ENCODE measurements around the gene ZFYVE21. TPM values are rescaled to one million over a fixed set of nuclear protein-coding genes. Genes with fewer than 3 reads are reported as not detected.

Gene ZFYVE21
- polyA plus RNA-seq, 2 of the 4 experiments (the other 2 are of a cell fraction), result 28.7 to 33.0 TPM

DNA sequence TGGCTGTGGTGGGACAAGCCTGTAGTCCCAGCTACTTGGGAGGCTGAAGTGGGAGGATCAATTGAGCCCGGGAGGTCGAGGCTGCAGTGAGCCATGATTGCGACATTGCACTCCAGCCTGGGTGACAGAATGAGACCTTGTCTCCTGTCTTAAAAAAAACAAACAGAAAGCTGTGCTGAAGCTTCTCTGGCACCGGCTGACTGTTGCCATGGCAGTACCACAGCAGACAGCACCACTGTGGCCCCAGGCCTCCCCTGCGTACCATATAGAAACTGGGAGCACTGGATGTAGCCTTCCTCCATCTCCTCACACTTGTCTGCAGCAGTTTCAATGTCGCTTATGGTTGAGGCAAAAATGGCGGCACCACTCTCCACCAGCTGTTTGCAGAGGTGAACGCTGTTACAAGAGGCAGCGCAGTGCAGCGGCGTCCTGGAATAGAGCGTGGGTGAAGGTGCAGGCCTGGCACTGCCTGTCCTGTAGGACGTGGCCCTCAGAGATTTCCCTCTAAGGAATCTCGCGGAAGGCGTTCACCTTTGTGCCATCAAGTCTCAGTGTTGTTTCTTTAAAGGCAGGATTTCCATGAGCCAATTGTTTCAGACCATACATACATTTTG is 21.9 kb downstream of the ZFYVE21 start:
- H3K9me3 ChIP-seq, result no peaks in the 10 kb centered on the region
- ChIA-PET POLR2A (no interaction called here), CTCF (interaction anchor here (1.0 kb wide), 1 partner anchor 10 kb away, joined by 3 read pairs; no protein-coding TSS in a partner anchor)
- no peaks in the 10 kb centered on the region for H3K4me1 ChIP-seq
- TF ChIP-seq CEBPB (IDR thresholded peaks at IDR 0.05), result peak in 1 of 2 experiments; percentile 60; a peak in 2 of 4 replicates
- no peak for TF ChIP-seq RAD21 (conservative IDR thresholded peaks at IDR 0.05 in 1 of 2, IDR thresholded peaks at IDR 0.05 in 1 of 2)
- TF ChIP-seq, protein P1, sequence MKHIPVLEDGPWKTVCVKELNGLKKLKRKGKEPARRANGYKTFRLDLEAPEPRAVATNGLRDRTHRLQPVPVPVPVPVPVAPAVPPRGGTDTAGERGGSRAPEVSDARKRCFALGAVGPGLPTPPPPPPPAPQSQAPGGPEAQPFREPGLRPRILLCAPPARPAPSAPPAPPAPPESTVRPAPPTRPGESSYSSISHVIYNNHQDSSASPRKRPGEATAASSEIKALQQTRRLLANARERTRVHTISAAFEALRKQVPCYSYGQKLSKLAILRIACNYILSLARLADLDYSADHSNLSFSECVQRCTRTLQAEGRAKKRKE (CRISPR knock-in tag; IDR thresholded peaks at IDR 0.05; ENCODE audit: low read depth), result no peak
- no peak for TF ChIP-seq NPAS2 (CRISPR knock-in tag; IDR thresholded peaks at IDR 0.05; ENCODE audit: borderline replicate concordance)
- WGBS (ENCODE audit: missing lambda C conversion rate), result 90% methylated on average over 16 of the region's 16 CpGs
- ATAC-seq, result no peak
- H3K4me2 ChIP-seq, result no peak overlapping the region
- no peak for DNase-seq (ENCODE audit: low read depth in 1 of 2, low spot score in 1 of 2)
- no peak for FAIRE-seq
- H3K27ac ChIP-seq, result no peak overlapping the region
- no peak overlapping the region for H3K4me3 ChIP-seq

DNA sequence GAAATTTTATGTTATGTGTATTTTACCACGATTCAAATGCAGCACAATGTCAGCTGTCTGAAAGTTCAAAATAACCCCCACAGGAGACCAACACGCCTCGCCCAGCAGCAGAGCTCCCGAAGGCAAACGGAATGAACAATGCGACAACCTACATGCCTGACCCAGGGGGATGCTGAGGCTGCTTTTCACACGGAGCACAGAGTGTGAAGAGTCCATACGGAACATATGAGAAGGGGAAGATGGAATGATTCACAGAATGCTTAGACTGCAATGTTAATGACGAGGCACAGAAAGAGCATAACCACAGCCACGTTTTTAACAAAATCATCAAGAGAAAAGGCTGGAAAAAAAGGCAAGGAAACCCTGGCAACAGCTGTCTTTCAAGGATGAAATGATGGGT is 22.6 kb downstream of the ZFYVE21 start:
- ChIA-PET POLR2A (no interaction called here), CTCF (interaction anchor here (1.0 kb wide), 1 partner anchor 9 kb away, joined by 3 read pairs; no protein-coding TSS in a partner anchor)
- H3K4me2 ChIP-seq, result no peak overlapping the region
- DNase-seq (ENCODE audit: low read depth in 1 of 2, low spot score in 1 of 2) (no peak), FAIRE-seq (no peak), ATAC-seq (no peak)
- H3K27ac ChIP-seq, result no peak overlapping the region
- H3K9me3 ChIP-seq, result no peaks in the 10 kb centered on the region
- TF ChIP-seq, protein P2, sequence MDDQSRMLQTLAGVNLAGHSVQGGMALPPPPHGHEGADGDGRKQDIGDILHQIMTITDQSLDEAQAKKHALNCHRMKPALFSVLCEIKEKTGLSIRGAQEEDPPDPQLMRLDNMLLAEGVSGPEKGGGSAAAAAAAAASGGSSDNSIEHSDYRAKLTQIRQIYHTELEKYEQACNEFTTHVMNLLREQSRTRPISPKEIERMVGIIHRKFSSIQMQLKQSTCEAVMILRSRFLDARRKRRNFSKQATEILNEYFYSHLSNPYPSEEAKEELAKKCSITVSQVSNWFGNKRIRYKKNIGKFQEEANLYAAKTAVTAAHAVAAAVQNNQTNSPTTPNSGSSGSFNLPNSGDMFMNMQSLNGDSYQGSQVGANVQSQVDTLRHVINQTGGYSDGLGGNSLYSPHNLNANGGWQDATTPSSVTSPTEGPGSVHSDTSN (IDR thresholded peaks at IDR 0.05), result no peak
- H3K4me3 ChIP-seq, result no peak overlapping the region
- WGBS (ENCODE audit: missing lambda C conversion rate), result 71% methylated on average over 10 of the region's 10 CpGs
- no peaks in the 10 kb centered on the region for H3K4me1 ChIP-seq

DNA sequence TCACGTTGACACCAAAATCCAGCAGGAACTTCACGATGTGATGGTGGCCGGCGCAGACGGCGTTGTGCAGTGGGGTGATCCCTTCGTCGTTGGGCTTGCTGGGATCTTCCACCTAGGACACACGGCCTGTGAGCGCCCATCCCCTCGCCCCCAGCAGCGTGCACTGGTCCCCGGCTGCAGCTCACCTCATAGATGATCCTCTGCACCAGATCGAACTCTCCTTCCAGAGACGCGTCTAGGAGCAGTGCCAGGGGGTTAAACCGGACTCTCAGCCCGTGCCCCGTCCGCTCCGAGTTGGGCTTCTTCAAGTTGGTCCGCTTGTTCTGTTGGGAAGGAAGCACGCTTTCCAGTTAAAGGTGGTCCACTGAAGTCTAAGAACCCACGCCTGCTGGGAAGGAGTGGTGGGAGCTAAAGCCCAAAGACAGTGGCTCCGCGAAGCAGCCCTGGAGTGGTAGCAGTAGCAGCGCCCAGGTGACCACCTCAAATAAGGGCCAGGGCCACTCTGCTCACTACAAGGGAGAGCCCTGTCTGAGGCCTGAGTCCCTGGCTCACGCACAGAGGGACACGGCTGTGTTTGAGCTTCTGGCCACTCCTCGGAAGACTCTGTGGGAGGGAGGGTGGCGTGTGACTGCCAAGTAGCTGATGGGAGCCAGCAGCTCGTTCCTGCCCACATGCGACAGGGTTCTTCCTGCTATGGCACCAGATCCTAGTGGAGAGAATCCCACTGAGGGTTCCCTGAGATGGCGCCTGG is 23.3 kb downstream of the ZFYVE21 start:
- no peak for TF ChIP-seq HEYL (CRISPR knock-in tag; IDR thresholded peaks at IDR 0.05)
- TF ChIP-seq ZSCAN20 (CRISPR knock-in tag; IDR thresholded peaks at IDR 0.05), result no peak
- TF ChIP-seq, protein P3, sequence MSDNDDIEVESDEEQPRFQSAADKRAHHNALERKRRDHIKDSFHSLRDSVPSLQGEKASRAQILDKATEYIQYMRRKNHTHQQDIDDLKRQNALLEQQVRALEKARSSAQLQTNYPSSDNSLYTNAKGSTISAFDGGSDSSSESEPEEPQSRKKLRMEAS (IDR thresholded peaks at IDR 0.05), result no peak
- TF ChIP-seq NR3C1 (IDR thresholded peaks at IDR 0.05), result no peak
- no peak for TF ChIP-seq FOXS1 (CRISPR knock-in tag; IDR thresholded peaks at IDR 0.05)
- TF ChIP-seq ZNF302 (CRISPR knock-in tag; IDR thresholded peaks at IDR 0.05), result no peak
- TF ChIP-seq PHF8 (IDR thresholded peaks at IDR 0.05; ENCODE audit: borderline replicate concordance, low read depth), result no peak
- TF ChIP-seq, protein P4, sequence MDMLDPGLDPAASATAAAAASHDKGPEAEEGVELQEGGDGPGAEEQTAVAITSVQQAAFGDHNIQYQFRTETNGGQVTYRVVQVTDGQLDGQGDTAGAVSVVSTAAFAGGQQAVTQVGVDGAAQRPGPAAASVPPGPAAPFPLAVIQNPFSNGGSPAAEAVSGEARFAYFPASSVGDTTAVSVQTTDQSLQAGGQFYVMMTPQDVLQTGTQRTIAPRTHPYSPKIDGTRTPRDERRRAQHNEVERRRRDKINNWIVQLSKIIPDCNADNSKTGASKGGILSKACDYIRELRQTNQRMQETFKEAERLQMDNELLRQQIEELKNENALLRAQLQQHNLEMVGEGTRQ (IDR thresholded peaks at IDR 0.05), result no peak
- TF ChIP-seq, protein P5, sequence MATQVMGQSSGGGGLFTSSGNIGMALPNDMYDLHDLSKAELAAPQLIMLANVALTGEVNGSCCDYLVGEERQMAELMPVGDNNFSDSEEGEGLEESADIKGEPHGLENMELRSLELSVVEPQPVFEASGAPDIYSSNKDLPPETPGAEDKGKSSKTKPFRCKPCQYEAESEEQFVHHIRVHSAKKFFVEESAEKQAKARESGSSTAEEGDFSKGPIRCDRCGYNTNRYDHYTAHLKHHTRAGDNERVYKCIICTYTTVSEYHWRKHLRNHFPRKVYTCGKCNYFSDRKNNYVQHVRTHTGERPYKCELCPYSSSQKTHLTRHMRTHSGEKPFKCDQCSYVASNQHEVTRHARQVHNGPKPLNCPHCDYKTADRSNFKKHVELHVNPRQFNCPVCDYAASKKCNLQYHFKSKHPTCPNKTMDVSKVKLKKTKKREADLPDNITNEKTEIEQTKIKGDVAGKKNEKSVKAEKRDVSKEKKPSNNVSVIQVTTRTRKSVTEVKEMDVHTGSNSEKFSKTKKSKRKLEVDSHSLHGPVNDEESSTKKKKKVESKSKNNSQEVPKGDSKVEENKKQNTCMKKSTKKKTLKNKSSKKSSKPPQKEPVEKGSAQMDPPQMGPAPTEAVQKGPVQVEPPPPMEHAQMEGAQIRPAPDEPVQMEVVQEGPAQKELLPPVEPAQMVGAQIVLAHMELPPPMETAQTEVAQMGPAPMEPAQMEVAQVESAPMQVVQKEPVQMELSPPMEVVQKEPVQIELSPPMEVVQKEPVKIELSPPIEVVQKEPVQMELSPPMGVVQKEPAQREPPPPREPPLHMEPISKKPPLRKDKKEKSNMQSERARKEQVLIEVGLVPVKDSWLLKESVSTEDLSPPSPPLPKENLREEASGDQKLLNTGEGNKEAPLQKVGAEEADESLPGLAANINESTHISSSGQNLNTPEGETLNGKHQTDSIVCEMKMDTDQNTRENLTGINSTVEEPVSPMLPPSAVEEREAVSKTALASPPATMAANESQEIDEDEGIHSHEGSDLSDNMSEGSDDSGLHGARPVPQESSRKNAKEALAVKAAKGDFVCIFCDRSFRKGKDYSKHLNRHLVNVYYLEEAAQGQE (IDR thresholded peaks at IDR 0.05), result no peak
- no peak for TF ChIP-seq EP300 (IDR thresholded peaks at IDR 0.05)
- TF ChIP-seq ZC3H11A (IDR thresholded peaks at IDR 0.05), result no peak
- no peak for TF ChIP-seq EHF (CRISPR knock-in tag; IDR thresholded peaks at IDR 0.05)
- TF ChIP-seq, protein P1 (CRISPR knock-in tag; IDR thresholded peaks at IDR 0.05; ENCODE audit: low read depth), result no peak
- no peak for TF ChIP-seq JUNB (IDR thresholded peaks at IDR 0.05)
- TF ChIP-seq RAD21 (conservative IDR thresholded peaks at IDR 0.05 in 1 of 2, IDR thresholded peaks at IDR 0.05 in 1 of 2), result no peak
- TF ChIP-seq RNF2 (IDR thresholded peaks at IDR 0.05; ENCODE audit: borderline replicate concordance, low read depth), result no peak
- TF ChIP-seq SREBF2 (IDR thresholded peaks at IDR 0.05), result no peak
- no peak for TF ChIP-seq GATA3 (IDR thresholded peaks at IDR 0.05; ENCODE audit: borderline replicate concordance)
- DNase-seq (ENCODE audit: low read depth in 1 of 2, low spot score in 1 of 2) (no peak), FAIRE-seq (no peak), ATAC-seq (no peak)
- no peak overlapping the region for H3K27ac ChIP-seq
- H3K4me2 ChIP-seq, result no peak overlapping the region
- WGBS (ENCODE audit: missing lambda C conversion rate), result 92% methylated on average over 34 of the region's 34 CpGs
- ChIA-PET CTCF (interaction anchor here (1.1 to 1.2 kb wide), 2 partner anchors 11 to 245 kb away, joined by 3 read pairs; no protein-coding TSS in a partner anchor), POLR2A (no interaction called here)
- no peak overlapping the region for H3K4me3 ChIP-seq
- no peaks in the 10 kb centered on the region for H3K9me3 ChIP-seq
- H3K4me1 ChIP-seq, result no peaks in the 10 kb centered on the region

Data from A549 (cell line).